Kidney tubule cell (primary cell): Measurements from ENCODE around the gene GARIN3.
"Not testable (repeated sequence)": the region's sequence is repeated elsewhere in the genome, so short reads cannot be mapped to it uniquely, and the experiment has no call there.

Experiments used
- DNase-seq: peaks from one replicate; pipeline ENCODE4 v3.0.0-alpha.2; 2018; ENCODE audit warnings: low spot score

GARIN3 gene

DNA sequence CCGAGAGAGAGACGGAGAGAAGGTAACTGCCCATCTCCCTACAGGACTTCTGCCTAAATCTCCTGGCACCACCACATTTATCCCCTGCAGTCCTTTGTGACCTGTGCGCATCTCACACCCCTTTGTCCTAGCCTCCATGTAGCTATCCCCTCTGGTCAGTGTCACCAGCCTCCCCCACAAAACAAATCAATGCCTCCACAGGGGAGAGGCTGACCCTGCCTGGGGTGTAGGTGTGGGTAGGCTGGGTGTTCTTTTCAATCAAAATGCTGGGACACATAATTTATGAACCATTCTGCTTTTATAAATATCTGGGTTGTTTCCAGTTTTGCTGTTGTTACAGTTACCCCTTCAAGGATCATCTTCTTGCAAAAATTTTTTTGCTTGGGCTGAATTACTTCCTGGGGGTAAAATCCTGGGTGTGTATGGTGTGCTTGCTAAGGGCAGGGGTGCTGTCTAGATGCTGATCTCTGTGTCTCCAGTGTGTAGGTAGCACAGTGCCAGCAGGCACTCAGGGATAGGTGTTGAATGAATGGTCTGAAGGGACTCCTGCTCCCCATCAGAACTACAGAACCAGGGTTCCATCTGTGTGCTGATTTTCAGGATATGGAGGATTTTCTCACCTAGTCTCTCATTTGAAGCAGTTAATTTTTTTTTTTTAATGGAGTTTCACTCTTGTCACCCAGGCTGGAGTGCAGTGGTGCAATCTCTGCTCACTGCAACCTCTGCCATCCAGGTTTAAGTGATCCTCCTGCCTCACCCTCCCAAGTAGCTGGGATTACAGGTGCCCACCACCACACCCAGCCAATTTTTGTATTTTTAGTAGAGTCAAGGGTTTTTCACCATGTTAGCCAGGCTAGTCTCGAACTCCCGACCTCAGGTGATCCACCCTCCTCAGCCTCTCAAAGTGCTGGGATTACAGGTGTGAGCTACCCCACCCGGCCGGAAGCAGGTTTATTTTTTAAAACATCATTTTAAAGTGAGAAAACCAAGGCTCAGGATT is at the start of gene GARIN3:
Gene GARIN3, minus strand, starts transcription at position 51 of the 1,000 bp plus-strand sequence. CDS start 96 bp downstream, outside the sequence.
- no peak for DNase-seq

DNA sequence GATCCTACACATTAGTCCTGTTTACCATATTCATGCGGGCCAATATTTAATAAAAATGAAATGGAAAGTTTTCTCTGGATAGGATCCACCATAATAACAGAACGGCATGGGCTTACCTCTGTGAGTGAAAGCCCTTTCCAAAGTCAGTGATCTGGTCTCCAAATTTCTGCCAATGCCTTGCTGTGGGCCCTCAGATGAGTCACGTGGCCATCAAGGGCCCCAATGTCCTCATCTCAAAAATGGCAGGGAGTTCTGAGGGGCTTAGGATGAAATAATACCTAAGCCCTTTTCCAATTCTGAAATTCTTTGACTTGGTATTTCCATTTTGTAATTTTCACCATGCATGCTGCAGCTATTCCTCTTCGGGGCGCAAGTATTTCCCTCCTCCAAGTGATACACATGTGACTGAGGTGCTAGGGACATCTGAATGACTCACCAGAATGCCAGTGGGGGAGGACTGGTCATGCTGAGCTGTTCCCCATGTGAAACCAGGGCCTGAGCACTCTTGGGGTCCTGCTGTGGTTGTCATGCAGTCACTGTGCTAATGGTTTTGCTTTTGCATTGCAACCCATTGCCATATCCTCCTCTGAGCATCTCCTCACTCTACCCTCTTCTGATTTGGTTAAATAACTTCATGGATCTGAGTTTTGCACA is 49.6 kb upstream of the GARIN3 start:
- peak; percentile 30 for DNase-seq

GRCh38 chr5:157214861-157215513 is 48.9 kb upstream of the GARIN3 start:
- DNase-seq, result no peak

- DNase-seq, result no peak
Observed at GRCh38 chr5:157214415-157214814, 48.4 kb upstream of the GARIN3 start.

DNA sequence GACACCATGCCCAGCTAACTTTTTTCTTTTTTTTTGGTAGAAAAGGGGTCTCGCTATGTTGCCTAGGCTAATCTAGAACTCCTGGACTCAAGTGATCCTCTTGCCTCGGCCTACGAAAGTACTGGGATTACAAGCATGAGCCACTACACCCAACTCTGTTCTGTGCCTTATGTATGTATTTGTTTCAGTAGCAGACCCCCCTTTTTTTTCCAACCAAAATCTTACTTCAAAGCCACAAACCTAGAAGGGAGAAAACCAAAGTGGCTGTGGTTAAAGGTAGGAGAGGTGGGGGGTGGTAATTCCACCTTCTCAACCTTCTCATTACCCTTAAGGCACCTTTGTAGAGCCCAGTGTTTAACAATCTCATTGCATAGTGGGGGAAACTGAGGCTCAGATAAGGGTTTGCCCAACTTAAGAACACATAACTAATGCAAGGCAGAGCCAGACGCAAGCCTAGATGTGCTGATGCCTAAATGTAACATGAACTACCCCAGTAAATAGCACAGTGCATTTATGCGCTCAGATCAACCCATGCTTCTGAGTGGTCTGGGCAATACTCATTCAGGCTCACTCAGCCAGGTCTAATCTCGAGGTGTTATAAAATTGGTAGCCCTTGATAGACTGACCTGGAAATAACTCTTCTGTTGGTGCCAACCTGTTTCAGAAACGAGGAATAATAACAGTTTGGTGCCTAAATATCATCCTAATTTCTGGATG is 47.6 kb upstream of the GARIN3 start:
- DNase-seq, result no peak

- no peak for DNase-seq
Observed at GRCh38 chr5:157212307-157212706, 46.2 kb upstream of the GARIN3 start.

- DNase-seq, result not testable (repeated sequence)
Observed at GRCh38 chr5:157210652-157211051, 44.6 kb upstream of the GARIN3 start.

GRCh38 chr5:157205708-157206107 is 39.6 kb upstream of the GARIN3 start:
- DNase-seq, result no peak

- no peak for DNase-seq
Observed at GRCh38 chr5:157204765-157205164, 38.7 kb upstream of the GARIN3 start.

DNA sequence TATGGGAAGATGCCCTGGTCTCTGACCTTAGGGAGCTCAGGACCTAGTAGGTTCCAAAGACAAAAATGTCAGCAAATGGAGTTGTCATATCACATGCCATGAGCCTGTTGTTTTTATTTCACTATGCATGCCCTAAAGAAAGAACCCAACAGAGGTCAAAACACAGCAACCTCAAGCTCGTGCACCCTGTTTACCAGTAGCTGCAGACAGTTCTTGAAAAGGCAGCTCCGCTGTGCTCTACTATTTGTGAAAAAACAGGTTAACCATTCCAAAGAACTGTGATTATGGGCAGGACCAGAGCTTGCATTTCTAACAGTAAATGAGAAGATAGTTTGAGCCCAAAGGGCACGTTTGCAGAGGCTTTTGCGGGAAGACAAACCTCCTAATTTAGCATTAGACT is 37.4 kb upstream of the GARIN3 start:
- no peak for DNase-seq

GRCh38 chr5:157201857-157202256 is 35.8 kb upstream of the GARIN3 start:
- DNase-seq, result no peak

- DNase-seq, result no peak
Observed at GRCh38 chr5:157198277-157198986, 32.4 kb upstream of the GARIN3 start.

DNA sequence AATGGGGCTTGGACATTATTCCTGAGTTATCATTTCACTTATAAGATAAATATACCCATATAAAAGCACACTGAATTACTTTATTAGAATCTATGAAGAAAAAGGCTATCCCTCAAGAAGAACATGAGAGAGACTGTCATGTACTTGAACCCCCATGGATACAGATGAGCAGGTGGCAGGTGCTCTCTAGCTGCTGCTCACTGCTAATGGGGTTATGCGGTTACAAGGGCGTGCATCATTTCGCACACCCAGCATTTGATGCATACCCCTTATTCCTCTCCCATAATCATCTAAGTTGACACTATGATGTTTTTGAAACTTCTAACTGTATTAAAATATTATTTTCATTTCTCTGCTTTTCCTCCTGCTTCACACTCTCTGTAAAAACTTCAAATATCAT is 31.0 kb upstream of the GARIN3 start:
- no peak for DNase-seq

GRCh38 chr5:157196045-157196444 is 30.0 kb upstream of the GARIN3 start:
- no peak for DNase-seq

DNA sequence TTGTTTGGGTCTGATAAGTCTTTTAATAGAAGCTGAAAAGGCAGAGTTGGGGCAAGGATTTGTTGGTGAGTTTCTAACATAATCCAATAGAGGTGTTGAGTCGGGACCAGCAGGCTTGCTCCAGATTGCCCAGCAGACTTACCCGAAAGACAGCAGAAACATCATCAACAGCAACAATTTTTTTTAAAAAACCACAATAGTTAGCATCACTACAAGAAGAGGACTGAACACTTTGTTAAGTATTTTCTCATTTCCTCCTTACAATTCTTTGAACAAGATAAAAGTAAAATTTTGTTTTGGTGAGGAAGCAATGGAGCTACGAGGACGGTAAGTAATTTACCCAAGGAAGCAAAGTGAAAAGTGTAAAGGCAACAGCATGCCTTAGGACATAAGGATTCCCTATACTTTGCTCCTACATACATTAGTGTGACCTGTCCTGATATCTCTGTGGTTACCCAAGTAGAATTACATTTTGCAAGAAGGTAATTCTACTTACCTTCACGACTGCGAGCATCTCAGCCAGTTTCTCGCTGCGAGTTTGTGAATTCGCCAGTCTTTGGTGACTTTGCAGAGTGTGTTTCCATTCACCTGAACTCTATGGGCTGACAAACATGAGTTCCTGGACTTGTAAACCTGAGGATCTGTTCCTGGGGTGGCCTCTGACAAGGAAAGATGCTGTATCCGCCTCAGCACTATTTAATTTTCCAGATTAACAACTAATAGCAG is 27.8 kb upstream of the GARIN3 start:
- DNase-seq, result no peak

DNA sequence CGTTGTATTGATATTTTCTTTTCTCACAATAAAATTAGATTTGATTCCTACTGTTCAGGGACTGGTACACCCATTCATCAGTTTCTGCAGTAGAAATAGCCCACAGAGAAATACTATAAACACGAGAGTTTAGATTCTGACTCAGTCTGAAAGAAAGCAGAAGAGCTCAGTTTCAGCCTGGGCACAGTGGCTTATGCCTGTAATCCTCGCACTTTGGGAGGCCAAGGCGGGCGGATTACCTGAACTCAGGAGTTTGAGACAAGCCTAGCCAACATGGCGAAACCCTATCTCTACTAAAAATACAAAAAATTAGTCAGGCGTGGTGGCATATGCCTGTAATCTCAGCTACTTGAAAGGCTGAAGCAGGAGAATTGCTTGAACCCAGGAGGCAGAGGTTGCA is 23.2 kb upstream of the GARIN3 start:
- DNase-seq, result no peak

DNA sequence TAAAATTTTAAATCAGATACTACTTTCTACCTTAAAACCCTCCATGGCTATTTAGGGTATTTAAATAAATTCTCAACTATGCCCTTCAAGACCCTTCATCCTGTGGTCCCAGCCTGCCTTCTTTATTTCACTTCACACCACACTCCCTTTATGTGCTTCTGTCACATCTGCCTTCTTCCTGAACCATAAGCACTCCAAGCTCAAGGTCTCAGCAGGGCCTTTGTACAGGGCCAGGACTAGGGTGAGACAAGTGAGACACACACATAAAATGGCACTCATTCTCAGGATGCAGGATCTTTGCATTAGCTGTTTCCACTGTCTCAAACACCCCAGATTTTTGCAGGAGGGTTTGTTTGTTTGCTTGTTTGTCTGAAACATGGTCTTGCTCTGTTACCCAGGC is 22.2 kb upstream of the GARIN3 start:
- no peak for DNase-seq

- no peak for DNase-seq
Observed at GRCh38 chr5:157187046-157187754, 21.1 kb upstream of the GARIN3 start.

GRCh38 chr5:157186309-157187045 is 20.4 kb upstream of the GARIN3 start:
- DNase-seq, result no peak
